Frontal cortex (tissue), 4 donors: ENCODE results near the gene HTRA3. TPM values are rescaled to one million over a fixed set of nuclear protein-coding genes. Genes with fewer than 3 reads are reported as not detected.
"Not testable (repeated sequence)": the region's sequence is repeated elsewhere in the genome, so short reads cannot be mapped to it uniquely, and the experiment has no call there.

Experiments
- DNase-seq, 2 donors: peaks; one replicate each; pipeline ENCODE4 v3.0.0; 2012; ENCODE audit warnings: low spot score in 2 of 2
- FAIRE-seq: peaks from 2 replicates; lab custom pipeline; 2012; peaks lifted over from hg19 to GRCh38; lab: Jason Lieb, UNC
- total RNA-seq: library from RNA; depleted of rRNA; stranded (reverse); fragments of >200 nt; gene quantifications from one replicate; pipeline ENCODE4 v1.2.3, GENCODE V29; 2014
- donor health status: control.
- donor health status: control.
- donor health status: control.

The HTRA3 gene
- total RNA-seq, 1 donor from 2014 or later, result 0.82 TPM

DNA sequence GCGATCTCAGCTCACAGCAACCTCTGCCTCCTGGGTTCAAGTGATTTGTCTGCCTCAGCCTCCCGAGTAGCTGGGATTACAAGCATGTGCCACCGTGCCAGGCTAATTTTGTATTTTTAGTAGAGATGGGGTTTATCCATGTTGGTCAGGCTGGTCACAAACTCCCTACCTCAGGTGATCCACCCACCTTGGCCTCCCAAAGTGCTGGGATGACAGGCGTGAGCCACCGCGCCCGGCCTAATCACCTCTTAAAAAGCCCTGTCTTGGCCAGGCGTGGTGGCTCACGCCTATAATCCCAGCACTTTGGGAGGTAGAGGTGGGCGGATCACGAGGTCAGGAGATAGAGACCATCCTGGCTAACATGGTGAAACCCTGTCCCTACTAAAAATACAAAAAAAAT lies 79.7 kb downstream of the HTRA3 start:
- FAIRE-seq, DNase-seq: not testable (repeated sequence)

DNA sequence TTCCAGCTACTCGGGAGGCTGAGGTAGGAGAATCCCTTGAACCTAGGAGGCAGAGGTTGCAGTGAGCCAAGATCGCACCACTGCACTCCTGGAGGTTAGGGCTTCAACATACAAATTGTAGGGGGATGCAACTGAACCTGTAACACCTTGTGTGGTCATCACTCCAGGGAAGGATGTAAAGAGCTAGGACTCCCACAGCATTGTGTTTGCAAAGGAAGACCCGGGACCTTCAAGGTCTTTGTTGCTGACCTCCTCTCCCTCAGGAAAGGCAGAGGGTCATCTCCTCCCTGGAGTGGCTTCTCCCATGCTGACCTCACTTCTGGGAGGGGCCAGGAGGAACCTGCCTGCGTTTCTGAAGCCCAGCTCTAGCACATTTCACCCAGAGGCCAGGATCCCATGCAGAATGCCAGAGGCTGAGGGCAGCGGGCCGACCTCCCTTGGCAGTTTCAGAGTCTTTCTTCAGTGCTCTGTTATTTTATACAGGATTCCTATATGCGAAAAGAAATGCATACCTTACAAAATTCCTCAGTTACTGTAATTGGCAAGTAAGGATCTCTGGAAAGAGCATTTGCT lies 80.2 kb downstream of the HTRA3 start:
- DNase-seq (no peak), FAIRE-seq (no peak)

DNA sequence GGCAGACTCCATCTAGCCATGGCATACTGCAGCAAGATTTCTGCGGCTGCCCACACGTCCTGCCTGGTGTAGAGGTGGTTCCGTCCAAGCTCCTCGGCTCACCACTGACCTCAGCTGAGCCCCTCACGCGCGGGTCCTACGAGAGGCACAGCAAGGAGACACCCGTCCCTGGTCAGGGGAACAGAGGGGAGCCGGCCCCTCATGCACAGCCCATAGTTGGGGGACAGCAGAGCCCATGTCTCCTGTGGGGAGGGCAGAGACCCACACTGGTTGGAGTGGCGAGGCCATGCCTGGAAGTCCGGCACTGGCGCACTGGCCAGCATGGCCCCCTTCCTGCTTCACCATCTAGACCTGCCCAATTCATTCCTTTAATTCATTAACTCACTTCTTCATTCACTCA lies 80.8 kb downstream of the HTRA3 start:
- no peak for DNase-seq

DNA sequence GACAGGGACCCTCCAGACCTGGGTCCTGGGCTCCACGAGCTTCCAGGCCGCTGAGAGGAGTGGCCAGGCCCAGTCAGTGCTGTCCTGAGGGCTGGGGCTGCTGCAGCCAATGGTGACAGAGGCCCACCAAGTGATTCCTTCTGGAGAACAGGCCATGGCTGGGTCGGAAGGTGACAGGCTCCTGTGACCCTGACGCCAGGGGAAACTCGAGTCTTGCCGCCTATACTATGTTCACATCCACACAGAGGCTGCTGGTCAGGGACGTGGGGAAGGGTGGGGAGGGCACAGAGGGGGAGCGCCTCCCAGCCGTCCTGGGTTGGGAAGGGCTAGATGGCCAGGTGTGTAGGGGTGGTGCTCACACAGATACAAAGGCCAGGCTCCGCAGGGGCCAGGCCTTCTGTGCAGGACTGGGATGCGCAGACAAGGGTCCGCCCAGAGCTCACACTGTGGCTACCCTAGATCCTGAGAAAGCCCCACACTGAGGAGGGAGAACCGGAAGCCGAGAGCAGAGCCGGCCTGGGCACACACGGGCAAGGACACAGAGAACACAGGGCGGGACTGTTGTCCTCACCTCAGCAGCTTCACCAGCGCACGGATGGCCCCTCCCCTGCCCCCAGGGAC lies 81.4 kb downstream of the HTRA3 start:
- DNase-seq (no peak), FAIRE-seq (no peak)

More for the DNA sequence above, 80.8 kb downstream of the HTRA3 start:
- no peak for FAIRE-seq

DNA sequence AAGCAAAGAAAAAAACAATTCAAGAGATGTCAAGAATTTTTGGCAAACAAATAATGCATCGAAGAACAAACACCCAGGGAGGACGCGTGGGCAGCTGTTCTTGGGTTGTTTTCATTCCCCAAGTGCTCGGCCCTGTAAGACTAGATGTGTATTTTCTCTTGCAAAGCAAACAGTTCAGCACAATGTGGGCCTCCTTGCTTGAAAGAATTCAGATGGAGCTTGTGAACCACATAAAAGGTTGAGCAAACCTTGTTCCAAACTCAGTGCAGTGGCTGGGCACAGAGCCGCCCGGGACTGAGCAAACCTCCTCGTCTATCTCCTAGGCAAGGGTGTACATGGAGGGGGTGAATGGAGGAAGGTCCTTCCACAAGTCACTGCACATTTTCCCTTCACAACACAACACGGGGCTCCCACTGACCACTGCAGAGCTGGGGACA lies 82.4 kb downstream of the HTRA3 start:
- FAIRE-seq, result no peak
- no peak for DNase-seq

DNA sequence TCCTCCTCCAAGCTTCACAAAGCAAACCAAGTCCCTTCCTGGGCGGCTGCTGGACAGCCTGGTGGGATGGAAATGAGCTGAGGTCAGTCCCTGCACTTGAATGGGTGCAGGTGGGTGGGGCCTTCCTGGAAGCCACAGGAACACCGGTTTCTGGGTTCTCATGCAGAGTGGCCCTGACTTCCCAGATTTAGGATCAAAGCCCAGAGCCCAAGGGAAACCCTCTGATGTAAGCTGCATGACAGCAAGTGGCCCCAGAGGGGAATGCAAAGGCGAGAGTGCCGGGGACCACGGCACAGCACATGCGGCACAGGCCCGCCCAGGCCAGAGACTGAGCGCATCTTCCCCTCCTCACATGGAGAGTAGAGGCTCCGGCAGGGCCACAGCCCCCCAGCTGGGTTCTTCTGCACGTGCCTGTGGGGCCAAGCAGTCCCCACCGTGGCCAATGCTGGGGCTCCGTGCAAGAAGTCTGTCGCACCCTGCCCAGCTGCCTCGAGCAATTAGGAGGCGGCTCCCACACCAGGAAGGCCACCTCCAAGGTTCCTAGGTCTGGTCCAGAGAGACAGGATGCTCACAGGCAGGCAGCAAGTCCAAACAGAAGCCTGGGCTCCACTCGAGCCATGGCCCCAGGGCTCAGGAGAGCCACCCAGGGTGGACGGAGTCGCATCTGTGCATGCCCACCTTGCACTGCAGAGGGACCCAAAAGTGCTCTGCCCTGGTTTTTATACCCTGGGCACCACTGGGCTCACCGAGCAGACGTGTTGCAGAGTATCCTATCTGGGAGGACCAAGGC lies 83.0 kb downstream of the HTRA3 start:
- DNase-seq (no peak), FAIRE-seq (no peak)

- no peak for FAIRE-seq
These were observed 83.7 kb downstream of the HTRA3 start for GRCh38 chr4:8353158-8353669.

GRCh38 chr4:8353912-8354453 lies 84.4 kb downstream of the HTRA3 start:
- FAIRE-seq (no peak), DNase-seq (no peak)

More at GRCh38 chr4:8353158-8353669, 83.7 kb downstream of the HTRA3 start:
- no peak for DNase-seq

- no peak for FAIRE-seq
These were observed 85.8 kb downstream of the HTRA3 start for GRCh38 chr4:8355306-8355705.

DNA sequence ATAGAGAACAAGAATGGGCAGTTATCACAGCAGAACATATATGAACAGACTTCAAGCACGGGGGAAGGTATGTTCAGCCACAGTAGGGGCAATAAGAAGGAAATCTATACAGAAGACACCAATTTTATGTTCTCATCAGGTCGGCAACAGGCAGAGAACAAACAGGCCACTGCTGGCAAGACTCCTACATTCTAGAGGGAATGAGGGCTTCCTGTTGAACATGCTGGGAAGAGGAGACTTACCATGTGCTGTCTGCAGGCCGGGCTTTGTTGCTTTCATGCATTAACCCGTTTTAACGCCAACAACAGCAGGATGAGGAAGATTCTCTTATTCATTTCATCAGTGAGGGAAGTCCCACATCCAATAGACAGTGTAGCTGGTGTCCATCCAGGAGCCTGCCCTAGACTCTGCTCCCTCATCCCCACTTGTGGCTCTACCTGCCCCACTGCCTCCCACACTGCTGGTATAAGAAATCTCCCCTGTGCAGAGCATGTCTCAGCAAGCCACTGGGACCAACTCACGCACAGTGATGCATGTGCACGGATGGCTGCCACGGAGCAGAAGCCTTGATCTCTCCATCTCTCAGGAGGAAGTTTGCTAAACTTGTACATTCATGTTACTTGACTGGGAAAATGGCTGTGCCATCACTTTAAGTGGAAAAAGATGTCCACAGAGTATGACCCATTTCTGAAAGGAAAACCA lies 86.5 kb downstream of the HTRA3 start:
- no peak for DNase-seq
- FAIRE-seq, result no peak

More at GRCh38 chr4:8355306-8355705, 85.8 kb downstream of the HTRA3 start:
- DNase-seq, result no peak

Other genes starting within 250 kb of the HTRA3 start
- 9.4 TPM for gene ABLIM2, start 110.9 kb upstream of the HTRA3 start, total RNA-seq
- 1.6 TPM for gene SH3TC1, start 70.5 kb upstream of the HTRA3 start, total RNA-seq
- gene ACOX3, start 171.0 kb downstream of the HTRA3 start, total RNA-seq, result 26.1 TPM
- 11.8 TPM for gene TRMT44, start 171.0 kb downstream of the HTRA3 start, total RNA-seq